Measurements from ENCODE around the gene KRT2.

DNA sequence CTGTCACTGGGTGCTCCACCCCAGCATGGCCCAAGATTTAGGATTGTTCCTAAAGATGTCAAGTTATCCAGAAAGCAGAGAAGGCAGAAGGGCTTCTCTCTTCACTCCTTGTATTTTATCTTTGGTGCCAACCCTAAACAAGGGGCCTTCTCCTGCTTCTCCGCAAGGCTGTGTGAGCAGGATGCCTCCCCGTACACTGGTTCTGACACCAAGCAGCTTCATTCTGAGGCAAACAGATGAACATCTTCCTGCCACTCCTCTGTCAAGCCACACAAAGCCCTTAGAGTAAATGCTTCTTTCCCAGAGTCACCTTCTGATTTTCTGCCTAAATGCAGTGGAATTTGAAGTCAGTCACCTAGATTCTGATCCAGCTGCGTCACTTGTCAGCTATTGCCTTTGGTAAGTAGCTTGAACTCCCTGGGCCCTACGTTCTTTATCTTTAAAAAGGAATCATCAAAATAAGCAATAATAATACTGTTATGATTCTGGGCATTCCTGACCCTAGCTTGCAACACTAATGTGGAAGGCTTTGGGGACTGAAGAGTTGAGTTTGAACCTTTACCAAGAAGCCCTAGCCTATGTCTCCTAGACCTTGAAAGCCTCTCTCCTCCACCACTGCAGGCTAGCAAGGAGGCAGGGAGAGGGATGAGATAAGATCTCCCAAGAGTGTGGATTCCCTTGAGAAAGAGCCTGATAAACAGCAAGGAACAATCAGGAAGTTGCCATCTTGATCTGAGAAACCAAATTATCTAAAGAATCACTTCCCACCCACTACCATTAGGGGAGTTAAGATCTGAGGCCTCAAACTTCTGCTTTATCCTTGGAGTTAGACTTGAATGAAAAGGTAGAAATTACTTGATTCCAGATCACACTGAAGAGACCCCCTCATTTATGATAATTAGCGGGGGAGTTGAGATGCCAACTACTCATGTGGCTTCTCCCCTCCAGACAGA, 39.3 kb downstream of the KRT2 start:
- TF ChIP-seq, protein P1, sequence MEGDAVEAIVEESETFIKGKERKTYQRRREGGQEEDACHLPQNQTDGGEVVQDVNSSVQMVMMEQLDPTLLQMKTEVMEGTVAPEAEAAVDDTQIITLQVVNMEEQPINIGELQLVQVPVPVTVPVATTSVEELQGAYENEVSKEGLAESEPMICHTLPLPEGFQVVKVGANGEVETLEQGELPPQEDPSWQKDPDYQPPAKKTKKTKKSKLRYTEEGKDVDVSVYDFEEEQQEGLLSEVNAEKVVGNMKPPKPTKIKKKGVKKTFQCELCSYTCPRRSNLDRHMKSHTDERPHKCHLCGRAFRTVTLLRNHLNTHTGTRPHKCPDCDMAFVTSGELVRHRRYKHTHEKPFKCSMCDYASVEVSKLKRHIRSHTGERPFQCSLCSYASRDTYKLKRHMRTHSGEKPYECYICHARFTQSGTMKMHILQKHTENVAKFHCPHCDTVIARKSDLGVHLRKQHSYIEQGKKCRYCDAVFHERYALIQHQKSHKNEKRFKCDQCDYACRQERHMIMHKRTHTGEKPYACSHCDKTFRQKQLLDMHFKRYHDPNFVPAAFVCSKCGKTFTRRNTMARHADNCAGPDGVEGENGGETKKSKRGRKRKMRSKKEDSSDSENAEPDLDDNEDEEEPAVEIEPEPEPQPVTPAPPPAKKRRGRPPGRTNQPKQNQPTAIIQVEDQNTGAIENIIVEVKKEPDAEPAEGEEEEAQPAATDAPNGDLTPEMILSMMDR (IDR thresholded peaks at IDR 0.05): no peak
- TF ChIP-seq EP300 (IDR thresholded peaks at IDR 0.05): no peak
- no peak for TF ChIP-seq POLR2A (IDR thresholded peaks at IDR 0.05)
- TF ChIP-seq POLR2AphosphoS5 (IDR thresholded peaks at IDR 0.05): no peak
